ENCODE measurements around the gene AGBL1.

- TF ChIP-seq EZH2 (IDR thresholded peaks at IDR 0.05; ENCODE audit: insufficient read depth, poor library complexity, severe bottlenecking) (no peak), EZH2phosphoT487 (IDR thresholded peaks at IDR 0.05; ENCODE audit: insufficient read depth, low read depth) (no peak)
Measured at GRCh38 chr15:86042226-86042625, 37.4 kb upstream of the AGBL1 start.

Data from GM23248 (cell line).